ENCODE measurements around the gene ADAM12.

GRCh38 chr10:126006906-126007305, 381.4 kb downstream of the ADAM12 start:
- TF ChIP-seq KLF13 (tag; IDR thresholded peaks at IDR 0.05; ENCODE audit: borderline replicate concordance, low read depth), result no peak
- TF ChIP-seq, protein P1, sequence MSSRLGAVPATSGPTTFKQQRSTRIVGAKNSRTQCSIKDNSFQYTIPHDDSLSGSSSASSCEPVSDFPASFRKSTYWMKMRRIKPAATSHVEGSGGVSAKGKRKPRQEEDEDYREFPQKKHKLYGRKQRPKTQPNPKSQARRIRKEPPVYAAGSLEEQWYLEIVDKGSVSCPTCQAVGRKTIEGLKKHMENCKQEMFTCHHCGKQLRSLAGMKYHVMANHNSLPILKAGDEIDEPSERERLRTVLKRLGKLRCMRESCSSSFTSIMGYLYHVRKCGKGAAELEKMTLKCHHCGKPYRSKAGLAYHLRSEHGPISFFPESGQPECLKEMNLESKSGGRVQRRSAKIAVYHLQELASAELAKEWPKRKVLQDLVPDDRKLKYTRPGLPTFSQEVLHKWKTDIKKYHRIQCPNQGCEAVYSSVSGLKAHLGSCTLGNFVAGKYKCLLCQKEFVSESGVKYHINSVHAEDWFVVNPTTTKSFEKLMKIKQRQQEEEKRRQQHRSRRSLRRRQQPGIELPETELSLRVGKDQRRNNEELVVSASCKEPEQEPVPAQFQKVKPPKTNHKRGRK (tag; IDR thresholded peaks at IDR 0.05), result no peak
- TF ChIP-seq, protein P2, sequence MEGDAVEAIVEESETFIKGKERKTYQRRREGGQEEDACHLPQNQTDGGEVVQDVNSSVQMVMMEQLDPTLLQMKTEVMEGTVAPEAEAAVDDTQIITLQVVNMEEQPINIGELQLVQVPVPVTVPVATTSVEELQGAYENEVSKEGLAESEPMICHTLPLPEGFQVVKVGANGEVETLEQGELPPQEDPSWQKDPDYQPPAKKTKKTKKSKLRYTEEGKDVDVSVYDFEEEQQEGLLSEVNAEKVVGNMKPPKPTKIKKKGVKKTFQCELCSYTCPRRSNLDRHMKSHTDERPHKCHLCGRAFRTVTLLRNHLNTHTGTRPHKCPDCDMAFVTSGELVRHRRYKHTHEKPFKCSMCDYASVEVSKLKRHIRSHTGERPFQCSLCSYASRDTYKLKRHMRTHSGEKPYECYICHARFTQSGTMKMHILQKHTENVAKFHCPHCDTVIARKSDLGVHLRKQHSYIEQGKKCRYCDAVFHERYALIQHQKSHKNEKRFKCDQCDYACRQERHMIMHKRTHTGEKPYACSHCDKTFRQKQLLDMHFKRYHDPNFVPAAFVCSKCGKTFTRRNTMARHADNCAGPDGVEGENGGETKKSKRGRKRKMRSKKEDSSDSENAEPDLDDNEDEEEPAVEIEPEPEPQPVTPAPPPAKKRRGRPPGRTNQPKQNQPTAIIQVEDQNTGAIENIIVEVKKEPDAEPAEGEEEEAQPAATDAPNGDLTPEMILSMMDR (IDR thresholded peaks at IDR 0.05 in 2 of 3, conservative IDR thresholded peaks at IDR 0.05 in 1 of 3; ENCODE audit: insufficient read depth in 2 of 3, low read depth in 1 of 3, low read length in 3 of 3), result no peak
- TF ChIP-seq ADNP (tag; IDR thresholded peaks at IDR 0.05), result no peak
- TF ChIP-seq KLF1 (tag; IDR thresholded peaks at IDR 0.05), result no peak
- no peak for TF ChIP-seq FOXA1 (IDR thresholded peaks at IDR 0.05; ENCODE audit: borderline replicate concordance)
- TF ChIP-seq NR0B1 (IDR thresholded peaks at IDR 0.05; ENCODE audit: partially characterized antibody), result no peak

Measured in K562 (cell line).